GM19438 (cell line): Measurements from ENCODE around the gene CHMP4A.
"Not testable (repeated sequence)": the region's sequence is repeated elsewhere in the genome, so short reads cannot be mapped to it uniquely, and the experiment has no call there.

Source experiments
- ATAC-seq: cut with Tn5 transposase; IDR thresholded peaks from one replicate; pipeline ENCODE4 v1.9.1; 2021; ENCODE audit warnings: low read depth; ENCODE audit not compliant: unreplicated experiment

CHMP4A gene

DNA sequence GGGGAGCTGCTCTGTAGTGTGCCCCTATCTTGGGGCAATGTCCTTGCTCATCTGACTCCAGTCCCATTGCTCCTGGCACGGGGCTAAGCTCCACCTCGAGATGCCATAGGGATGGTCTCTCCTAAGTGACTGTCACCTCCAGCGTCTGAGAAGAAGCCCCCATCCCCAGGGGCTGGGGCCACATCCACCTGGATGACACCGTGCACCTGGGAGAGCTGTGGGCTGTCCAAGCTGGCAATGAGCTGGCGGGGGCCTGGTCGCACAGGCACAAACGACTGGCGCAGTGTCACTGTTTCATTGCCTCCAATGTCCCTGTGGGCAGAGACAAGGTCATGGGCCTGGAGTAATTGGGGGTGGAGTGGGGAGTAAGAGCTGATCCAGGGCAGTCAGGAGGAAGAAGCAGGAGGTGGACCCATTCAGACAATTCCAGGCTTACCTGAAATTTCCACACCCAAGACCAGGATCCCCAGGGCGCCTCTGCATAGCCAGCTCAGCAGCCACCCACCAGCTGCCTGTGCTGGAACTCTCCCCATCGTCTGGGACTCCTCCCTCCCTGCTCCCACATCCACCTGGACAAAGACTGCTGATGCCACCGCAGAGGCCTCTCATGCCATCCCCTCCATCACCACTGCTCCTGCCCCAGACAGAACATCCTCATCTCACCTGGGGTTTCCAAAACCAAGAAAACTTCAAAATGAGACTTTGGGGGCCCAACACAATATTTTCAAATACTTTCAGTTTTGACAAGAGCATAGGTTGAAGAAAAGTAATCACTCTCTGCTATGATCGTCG lies 36.1 kb upstream of the CHMP4A start:
- ATAC-seq, result no peak

DNA sequence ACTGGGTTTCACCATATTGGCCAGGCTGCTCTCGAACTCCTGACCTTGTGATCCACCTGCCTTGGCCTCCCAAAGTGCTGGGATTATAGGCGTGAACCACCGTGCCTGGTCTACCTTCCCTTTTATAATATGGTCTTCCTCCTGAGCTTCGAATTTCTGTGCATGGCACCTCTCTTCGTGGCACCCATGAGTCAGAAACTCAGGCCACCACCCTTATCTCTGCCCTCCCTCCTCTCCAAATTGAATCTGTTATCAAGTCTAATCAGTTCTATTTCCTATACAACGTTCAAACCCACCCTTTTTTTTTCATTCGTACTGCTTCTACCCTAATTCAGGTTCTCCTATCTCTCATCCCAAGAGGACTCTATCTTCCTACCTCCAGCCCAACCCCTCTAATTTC lies 34.1 kb upstream of the CHMP4A start:
- ATAC-seq, result no peak

DNA sequence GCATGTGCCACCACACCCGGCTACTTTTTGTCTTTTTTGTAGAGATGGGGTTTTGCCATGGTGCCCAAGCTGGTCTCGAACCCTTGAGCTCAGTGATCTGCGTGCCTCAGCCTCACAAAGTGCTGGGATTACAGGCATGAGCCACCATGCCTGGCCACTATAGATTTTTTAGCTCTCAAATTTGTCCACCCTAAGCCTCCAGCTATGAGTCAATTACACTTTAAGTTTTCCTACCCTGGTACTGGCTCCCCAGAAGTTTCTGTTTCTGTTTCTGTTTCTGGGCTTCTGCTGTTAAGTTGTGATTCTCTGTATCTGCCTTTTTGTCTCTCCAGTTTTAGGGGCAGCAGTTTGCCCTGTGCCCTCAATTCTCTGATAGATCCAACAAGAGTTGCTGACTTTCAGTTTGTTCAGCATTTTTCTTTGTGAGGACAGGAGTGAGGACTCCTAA lies 33.5 kb upstream of the CHMP4A start:
- no peak for ATAC-seq

DNA sequence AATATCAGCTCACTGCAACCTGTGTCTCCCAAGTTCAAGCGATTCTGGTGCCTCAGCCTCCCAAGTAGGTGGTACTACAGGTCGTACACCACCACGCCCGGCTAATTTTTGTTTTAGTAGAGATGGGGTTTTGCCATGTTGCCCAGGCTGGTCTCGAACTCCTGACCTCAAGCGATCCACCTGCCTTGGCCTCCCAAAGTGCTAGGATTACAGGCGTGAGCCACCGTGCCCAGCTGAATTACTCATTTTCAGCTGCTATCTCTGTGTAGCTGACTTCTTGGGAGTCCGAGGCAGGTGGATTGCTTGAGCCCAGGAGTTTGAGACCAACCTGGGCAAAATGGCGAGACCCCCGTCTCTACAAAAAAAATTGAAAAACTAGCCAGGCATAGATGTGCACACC lies 32.1 kb upstream of the CHMP4A start:
- not testable (repeated sequence) for ATAC-seq

DNA sequence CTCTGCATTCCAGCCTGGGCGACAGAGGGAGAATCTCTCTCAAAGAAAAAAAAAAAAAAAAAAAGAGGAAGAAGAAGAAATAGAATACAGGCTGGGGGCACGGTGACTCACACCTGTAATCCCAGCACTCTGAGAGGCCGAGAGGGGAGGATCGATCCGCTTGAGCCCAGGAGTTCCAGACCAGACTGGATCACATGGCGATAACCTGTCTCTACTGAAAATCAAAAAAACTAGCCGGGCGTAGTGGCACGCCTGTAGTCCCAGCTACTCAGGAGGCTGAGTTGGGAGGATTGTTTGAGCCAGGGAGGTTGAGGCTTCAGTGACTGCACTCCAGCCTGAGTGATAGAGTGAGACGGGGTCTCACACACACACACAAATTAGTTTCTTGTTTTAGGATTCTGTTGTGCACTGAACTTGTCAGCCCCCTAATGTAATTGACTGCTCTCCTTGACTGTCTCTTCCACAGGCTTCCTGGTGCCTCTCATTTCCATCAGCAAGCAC lies 30.1 kb upstream of the CHMP4A start:
- no peak for ATAC-seq

DNA sequence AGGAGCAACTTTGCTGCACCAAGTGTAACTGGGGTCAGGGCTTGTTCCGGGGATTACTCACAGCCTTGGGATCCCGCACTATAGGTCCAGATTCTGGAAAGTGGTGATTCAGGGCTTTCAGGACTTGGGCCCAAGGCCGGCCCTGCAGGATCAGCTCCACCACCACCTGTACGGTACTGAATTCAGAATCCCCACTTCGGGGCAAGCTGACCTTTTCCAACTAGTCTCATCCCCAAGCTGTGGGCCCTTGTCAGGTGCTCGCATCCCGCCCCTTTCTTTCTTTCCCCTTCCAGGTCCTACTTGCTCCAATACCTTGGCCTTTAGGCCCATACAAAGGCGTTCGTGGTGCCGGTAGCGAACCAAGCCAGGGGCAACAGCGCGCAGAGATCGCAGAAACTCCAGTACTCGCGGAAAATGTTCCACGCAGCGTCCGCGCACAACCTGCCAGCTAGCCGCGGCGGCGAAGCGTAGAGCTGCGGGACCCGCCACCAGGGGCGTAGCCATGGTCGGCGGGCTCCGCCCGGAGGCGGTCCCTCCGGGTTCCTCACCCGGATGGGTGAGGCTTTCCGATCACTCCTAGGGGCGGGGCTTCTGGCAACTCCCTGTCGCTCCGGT lies 28.6 kb upstream of the CHMP4A start:
- peak; percentile 72 for ATAC-seq

DNA sequence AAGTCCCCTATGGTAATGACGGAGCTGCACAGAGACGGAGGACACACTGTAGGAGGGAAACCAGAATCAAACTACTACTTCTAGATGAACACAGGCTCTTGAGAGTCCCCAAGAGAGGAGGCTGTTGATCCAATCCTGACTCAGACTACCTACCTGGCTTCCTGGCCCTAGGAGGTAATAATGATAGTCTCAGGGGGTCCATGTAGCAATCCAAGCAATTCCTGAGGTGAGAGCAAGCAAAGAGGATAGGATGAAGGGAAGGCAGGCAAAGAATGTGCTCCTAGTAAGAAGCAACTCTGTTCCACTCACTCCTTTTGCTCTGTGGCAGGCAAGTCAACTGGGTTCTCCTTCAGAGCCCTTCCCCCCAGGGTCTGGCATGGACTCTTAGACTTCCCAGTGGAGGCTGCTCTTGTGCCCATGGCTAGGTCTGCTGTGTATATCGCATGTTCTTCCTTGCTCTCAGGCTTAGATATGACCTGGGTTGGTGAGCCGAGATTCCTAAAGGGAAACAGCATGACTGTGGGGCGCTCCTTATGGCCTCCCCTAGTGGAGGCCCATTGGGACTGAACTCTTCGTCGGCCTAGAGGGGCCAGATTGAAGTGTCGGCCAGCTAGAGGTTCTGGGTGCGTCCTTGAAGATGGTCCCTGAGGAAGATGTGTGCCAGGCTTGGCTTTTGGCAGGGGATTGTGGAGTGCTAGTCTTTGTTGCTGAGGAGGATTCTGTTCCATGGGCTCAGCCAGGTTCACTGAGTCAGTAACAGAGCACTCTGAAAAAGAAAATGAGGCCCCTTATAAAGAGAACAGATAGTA lies 27.0 kb upstream of the CHMP4A start:
- ATAC-seq, result no peak

DNA sequence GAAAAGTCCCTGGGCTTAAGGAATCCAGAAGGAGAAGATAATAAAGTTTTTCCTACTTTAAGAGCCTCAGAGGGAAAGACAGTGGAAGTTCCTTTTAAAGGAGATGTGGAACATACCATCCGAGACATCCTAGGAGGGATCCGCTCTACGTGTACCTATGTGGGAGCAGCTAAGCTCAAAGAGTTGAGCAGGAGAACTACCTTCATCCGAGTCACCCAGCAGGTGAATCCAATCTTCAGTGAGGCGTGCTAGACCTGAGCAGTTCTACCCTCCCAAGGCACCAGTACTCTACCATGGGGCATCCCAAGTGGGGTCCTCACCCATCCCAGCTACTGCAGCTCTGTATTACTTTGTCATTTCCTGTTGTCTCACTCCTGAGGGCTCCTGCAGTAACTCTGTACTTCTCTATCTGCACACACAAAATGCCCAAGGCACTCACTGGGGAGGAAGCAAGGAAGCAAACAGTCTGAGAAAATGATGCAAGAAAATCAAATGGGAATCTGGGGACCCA lies 25.3 kb upstream of the CHMP4A start:
- ATAC-seq, result no peak

DNA sequence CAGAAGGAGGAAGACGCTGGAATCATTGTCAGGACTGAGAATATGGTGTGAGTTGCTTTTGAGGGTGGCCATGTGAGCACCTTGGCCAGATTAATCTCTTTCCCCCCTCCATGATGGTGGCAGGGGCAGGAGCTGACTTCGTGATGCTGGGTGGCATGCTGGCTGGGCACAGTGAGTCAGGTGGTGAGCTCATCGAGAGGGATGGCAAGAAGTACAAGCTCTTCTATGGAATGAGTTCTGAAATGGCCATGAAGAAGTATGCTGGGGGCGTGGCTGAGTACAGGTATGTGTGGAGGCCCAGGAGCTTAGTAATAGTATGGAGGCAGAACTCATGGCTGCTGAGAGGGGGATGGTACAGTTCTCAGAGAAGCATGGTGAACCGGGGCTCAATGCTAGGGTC lies 24.8 kb upstream of the CHMP4A start:
- no peak for ATAC-seq

DNA sequence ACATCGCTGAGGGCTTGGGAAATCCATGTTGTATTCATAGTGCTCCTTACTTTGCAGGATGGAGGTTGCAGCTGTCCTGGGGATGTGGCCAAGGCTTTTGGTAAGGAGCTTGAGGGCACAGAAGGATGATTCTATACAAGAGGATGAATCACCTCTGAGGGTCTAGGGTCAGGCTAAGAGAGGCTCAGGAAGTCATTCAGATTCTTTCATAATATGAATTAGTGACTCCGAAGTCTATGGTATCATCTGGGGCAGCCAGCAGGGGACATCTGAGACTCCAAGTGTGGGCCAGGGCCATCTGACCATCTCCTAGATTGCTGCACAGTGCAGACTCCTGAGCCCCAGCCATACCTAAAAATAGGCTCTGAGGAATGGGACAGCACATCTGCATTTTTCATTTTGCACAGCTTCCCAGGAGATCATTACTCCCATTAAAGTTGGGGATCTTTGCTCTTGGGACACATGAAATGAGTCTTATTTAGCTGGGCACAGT lies 24.2 kb upstream of the CHMP4A start:
- no peak for ATAC-seq

DNA sequence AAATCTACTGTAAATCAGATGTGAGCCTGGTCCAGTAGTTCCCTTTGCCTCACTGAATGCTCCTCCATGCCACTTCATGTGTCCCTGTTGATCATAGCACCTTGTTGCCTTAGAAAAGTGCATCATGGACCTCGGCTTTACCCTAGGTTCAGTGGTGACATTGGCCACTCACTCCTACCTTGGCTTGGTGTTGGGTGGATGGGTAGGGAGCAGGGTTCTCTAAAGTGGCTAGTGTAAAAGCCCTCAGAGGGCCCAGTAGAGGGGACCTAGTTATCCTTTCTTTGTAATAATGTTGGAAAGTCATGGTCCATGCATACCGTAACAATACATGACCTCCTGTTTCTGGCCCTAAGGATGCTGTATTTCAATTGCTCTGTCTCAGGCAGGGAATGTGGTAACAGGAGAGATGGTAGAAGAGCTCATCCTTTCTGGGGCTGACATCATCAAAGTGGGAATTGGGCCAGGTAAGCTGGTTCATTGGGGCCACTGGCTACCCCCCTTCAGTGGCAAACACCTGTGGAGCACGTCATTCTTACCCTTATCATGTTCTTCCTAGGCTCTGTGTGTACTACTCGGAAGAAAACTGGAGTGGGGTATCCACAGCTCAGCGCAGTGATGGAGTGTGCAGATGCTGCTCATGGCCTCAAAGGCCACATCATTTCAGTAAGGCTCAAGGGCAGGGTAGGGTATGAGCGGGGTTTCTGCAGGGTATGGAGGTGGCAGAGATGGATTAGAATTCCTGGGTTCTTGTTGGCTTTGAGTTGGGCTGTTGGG lies 23.6 kb upstream of the CHMP4A start:
- ATAC-seq, result no peak

DNA sequence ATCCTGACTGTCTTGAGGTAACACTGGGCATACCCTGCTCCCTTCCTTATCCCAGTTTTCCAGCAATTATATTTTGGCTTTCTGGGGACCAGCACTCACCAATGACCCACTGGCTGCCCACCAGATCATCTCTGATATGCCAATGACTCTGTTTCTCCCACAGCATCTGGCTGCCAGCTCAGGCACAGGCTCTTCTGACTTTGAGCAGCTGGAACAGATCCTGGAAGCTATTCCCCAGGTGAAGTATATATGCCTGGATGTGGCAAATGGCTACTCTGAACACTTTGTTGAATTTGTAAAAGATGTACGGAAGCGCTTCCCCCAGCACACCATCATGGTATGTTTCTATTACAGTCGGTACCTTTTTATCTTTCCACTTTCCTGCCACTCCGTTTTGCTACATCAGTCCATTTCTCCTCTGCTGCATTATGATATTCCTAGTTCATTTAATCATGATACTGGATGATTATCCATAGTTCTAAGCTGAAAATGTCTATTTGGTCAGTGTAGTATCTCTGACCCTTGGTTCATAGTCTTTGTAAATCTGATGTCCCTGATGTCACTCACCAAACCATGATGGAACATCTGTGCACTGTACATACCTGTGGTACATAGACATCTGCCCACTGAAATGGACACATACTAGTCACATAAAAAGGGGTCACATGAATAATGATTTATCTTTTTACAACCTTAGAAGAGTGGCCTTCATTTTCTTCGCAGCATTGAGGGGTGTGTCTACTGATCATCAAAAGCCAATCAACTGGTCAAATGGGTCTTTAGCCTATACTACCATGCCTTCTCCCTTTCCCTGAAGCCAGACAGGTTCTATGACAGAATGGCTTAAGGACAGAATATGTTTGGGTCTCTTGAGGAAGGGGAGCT lies 22.8 kb upstream of the CHMP4A start:
- no peak for ATAC-seq

DNA sequence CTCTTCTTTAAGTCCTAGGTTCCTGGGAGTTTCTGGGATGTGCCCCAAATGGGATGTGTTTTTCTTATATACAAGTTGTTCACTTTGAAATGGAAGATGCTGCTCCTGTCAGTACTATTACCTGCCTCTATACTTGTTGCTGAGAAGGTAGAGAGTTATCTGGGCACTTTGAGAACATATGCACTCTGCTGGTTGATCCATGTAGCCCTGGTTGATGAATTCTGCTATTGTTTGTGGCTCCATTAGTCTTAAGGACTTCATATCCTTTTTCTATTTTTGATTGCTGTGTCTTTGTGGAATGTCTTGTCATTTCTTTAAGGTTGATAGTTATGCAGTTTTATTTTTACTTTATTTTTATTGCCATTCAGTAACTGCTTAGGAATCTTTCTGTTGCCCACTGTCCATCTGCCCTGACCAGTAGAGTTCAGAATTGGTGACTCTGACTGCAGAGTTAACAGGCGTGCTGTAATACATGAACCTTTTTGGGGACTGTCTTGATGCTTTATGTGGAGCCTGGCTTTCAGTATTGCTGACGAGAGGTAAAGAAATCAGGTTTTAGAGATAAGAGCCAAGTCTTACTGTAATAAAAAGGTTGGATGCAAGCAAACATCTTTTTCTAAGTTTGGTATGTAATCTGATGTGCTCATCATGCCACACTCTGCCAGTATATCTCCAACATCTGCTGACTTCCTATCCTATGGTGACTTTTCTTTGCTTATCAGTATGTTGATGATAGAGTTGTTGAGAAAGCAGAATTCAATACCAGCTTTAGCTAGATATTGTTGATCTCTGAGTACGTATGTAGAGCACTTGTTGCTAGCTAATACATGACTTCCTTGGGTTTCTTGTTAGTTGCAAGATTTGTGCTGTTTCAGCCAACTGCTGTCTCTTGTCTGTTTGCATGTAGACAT lies 21.1 kb upstream of the CHMP4A start:
- ATAC-seq, result no peak

DNA sequence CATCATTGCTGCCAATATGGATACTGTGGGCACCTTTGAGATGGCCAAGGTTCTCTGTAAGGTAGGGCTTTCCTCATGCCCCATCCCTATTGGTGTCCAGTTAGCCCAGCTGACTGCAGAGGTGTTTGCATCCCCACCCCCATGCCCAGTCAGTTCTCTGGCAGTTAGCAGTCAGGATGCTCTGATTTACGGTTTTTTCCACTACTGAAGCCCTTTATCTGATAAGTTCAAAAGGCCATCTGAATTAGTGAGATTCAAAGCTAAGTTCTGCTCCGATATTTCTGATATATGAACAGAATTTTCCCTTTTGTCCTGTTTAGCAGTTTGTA lies 20.2 kb upstream of the CHMP4A start:
- ATAC-seq, result no peak

DNA sequence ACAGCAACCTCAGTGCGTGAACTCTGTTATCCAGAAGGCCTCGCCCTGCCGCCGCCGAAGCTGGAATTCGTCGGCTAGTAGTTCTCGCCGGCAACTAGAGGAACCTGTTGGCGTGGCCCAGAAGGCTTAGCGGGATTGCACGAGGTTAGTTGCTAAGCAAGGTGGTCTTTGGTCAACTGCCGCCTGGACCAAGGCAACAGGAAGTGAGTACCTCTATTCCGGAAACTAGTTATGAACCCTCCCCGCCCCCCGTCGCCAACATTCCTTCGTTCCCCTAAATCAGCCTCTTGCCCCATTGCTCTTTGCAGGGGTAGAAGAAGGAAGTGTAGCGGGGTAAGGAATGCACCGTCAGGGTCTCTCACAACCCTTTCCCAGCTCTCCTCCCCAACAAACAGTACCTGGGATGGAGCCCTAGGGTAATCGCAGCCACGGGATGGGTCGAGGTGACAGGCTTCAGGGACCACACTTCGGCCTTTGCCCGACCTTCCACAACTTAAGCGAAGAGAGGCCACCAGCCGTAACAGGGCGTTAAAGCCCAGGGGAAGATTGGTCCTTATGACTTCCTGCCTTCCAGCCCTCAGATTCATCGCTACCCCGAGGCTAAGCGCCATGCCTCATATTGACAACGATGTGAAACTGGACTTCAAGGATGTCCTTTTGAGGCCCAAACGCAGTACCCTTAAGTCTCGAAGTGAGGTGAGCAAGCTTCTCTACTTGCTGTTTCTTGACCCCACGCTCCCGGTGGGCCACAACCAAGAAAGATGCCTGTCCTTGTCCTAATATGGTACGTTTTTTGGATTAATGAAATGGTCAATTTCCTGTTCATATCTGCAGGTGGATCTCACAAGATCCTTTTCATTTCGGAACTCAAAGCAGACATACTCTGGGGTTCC lies 19.6 kb upstream of the CHMP4A start, which contains the start of gene GMPR2:
Gene GMPR2, plus strand, starts transcription at position 285 of the 893 bp plus-strand sequence. Its CDS starts 325 bp downstream, at position 610.
- peak; percentile 48 for ATAC-seq

DNA sequence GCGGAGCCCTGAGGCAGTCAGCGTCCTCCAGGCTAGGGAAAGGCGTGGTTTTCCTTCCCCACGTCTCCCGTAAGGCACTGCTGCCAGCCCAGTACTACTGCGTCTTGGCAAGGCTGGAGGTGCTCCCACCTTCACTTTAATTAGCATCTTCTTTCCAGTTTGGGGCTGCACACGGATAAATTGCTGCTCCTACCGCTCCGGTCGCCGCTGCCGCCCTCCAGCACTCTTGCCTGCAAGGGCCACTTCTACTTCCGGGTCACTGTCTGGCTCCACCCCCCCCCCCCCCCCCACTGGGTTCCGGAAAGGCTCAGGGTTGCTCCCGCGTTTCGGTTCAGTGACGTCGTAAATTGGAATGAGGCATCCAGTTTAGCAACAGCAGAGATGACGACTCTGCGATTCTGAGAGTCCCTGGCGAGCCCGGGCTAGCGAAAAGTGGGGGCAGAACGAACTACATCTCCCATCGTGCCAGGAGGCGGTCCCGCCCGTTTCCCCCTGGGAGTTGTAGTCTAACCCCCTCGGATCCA lies 18.9 kb upstream of the CHMP4A start, which contains the start of gene NEDD8:
Gene NEDD8, minus strand, starts transcription at position 247 of the 524 bp plus-strand sequence. Its CDS starts 100 bp downstream, at position 147.
- ATAC-seq, result peak; percentile 76
